ENCODE results near the gene TARS3. TPM values are rescaled to one million over a fixed set of nuclear protein-coding genes. Genes with fewer than 3 reads are reported as not detected.
"Not testable (repeated sequence)": the region's sequence is repeated elsewhere in the genome, so short reads cannot be mapped to it uniquely, and the experiment has no call there.

TARS3 gene
- total RNA-seq, 4 donors from 2014 or later: 7.7 to 36.3 (median 19.9) TPM

GRCh38 chr15:101734837-101735236, 10.6 kb upstream of the TARS3 start:
- H3K4me3 ChIP-seq, H3K27ac ChIP-seq, H3K4me1 ChIP-seq, H3K27me3 ChIP-seq, H3K36me3 ChIP-seq, DNase-seq, H3K9me3 ChIP-seq: not testable (repeated sequence)

GRCh38 chr15:101733545-101733944, 9.3 kb upstream of the TARS3 start:
- no peak for DNase-seq
- H3K9me3 ChIP-seq: no peaks in the 10 kb centered on the region
- no peak overlapping the region for H3K27ac ChIP-seq
- no peaks in the 10 kb centered on the region for H3K4me1 ChIP-seq
- H3K4me3 ChIP-seq: no peak overlapping the region
- TF ChIP-seq POLR2A (IDR thresholded peaks at IDR 0.05): no peak
- no peak for TF ChIP-seq CTCF (IDR thresholded peaks at IDR 0.05)
- H3K27me3 ChIP-seq: no peaks in the 10 kb centered on the region
- H3K36me3 ChIP-seq: no peaks in the 10 kb centered on the region

GRCh38 chr15:101732772-101733171, 8.5 kb upstream of the TARS3 start:
- DNase-seq: no peak
- Histone ChIP-seq H3K4me1 (no peaks in the 10 kb centered on the region), H3K27me3 (no peaks in the 10 kb centered on the region), H3K36me3 (no peaks in the 10 kb centered on the region), H3K27ac (no peak overlapping the region), H3K9me3 (no peaks in the 10 kb centered on the region), H3K4me3 (no peak overlapping the region)
- TF ChIP-seq CTCF (IDR thresholded peaks at IDR 0.05) (no peak), POLR2A (IDR thresholded peaks at IDR 0.05) (no peak)

GRCh38 chr15:101731746-101732145, 7.5 kb upstream of the TARS3 start:
- H3K36me3 ChIP-seq: no peaks in the 10 kb centered on the region
- H3K27ac ChIP-seq: no peak overlapping the region
- H3K4me1 ChIP-seq: no peaks in the 10 kb centered on the region
- no peak overlapping the region for H3K4me3 ChIP-seq
- TF ChIP-seq CTCF (IDR thresholded peaks at IDR 0.05) (no peak), POLR2A (IDR thresholded peaks at IDR 0.05) (no peak)
- no peak for DNase-seq
- no peaks in the 10 kb centered on the region for H3K9me3 ChIP-seq
- no peaks in the 10 kb centered on the region for H3K27me3 ChIP-seq

- Histone ChIP-seq H3K27ac (no peak overlapping the region), H3K4me3 (no peak overlapping the region), H3K4me1 (peaks cover 0 to 7% (median 2%) of the 10 kb centered on the region in 4 donors), H3K9me3 (no peaks in the 10 kb centered on the region), H3K27me3 (no peaks in the 10 kb centered on the region), H3K36me3 (no peaks in the 10 kb centered on the region)
- DNase-seq: no peak
- TF ChIP-seq CTCF (IDR thresholded peaks at IDR 0.05): no peak
- TF ChIP-seq POLR2A (IDR thresholded peaks at IDR 0.05): no peak
Observed at GRCh38 chr15:101727186-101727585, 2.9 kb upstream of the TARS3 start.

GRCh38 chr15:101725073-101725472, 800 bp upstream of the TARS3 start:
- no peak overlapping the region for H3K4me3 ChIP-seq
- TF ChIP-seq POLR2A (IDR thresholded peaks at IDR 0.05) (no peak), CTCF (IDR thresholded peaks at IDR 0.05) (no peak)

More at GRCh38 chr15:101725073-101725472, 800 bp upstream of the TARS3 start:
- no peaks in the 10 kb centered on the region for H3K27me3 ChIP-seq
- H3K9me3 ChIP-seq: no peaks in the 10 kb centered on the region
- DNase-seq: no peak
- H3K27ac ChIP-seq: peak overlapping the region in 1 of 4 donors; percentile 99
- H3K36me3 ChIP-seq: peaks cover 0 to 16% (median 3%) of the 10 kb centered on the region in 3 donors
- peaks cover 0 to 7% (median 2%) of the 10 kb centered on the region in 4 donors for H3K4me1 ChIP-seq

Data from Peyer's patch (tissue), 4 donors.